ENCODE data around the gene ACTL7B. TPM values are rescaled to one million over a fixed set of nuclear protein-coding genes. Genes with fewer than 3 reads are reported as not detected.

Gene ACTL7B
- polyA plus RNA-seq, 3 donors = 0.05 TPM; not detected in 2

GRCh38 chr9:108830272-108830671 lies 25.5 kb downstream of the ACTL7B start:
- peaks cover 0 to 2% (median 0%) of the 10 kb centered on the region in 7 donors for H3K9me3 Mint-ChIP-seq
- no peaks in the 10 kb centered on the region for H3K79me2 ChIP-seq (ENCODE audit: insufficient read depth, low read length)
- peaks cover 9 to 10% of the 10 kb centered on the region in 2 donors for H3K4me1 ChIP-seq (ENCODE audit: control insufficient read depth in 1 of 2, insufficient read depth in 2 of 2, low read length in 2 of 2)
- H3K27me3 ChIP-seq (ENCODE audit: control insufficient read depth in 2 of 2, insufficient read depth in 2 of 2, low read length in 2 of 2) = no peaks in the 10 kb centered on the region
- intact Hi-C loops (cut with micrococcal nuclease) = no loop called here
- TF ChIP-seq CTCF (IDR thresholded peaks at IDR 0.05) = no peak
- no peak overlapping the region for H3K4me3 Mint-ChIP-seq
- no peak overlapping the region for H3K4me2 ChIP-seq (replicated peaks; ENCODE audit: extremely low read depth, low read length, poor library complexity, severe bottlenecking)
- no peak overlapping the region for H3K4me3 ChIP-seq (replicated peaks in 1 of 3; ENCODE audit: low read depth in 2 of 3, low read length in 3 of 3)
- H3K4me1 Mint-ChIP-seq = peaks cover 10% of the 10 kb centered on the region
- no peaks in the 10 kb centered on the region for H3K9me3 ChIP-seq (replicated peaks in 1 of 2; ENCODE audit: control insufficient read depth in 1 of 2, insufficient read depth in 1 of 2, low read length in 2 of 2)
- H3K36me3 Mint-ChIP-seq = no peaks in the 10 kb centered on the region
- no peaks in the 10 kb centered on the region for H3K36me3 ChIP-seq (replicated peaks in 1 of 2; ENCODE audit: control insufficient read depth in 1 of 2, insufficient read depth in 2 of 2, low read length in 2 of 2)
- DNase-seq = no peak
- H3K9ac ChIP-seq (ENCODE audit: insufficient read depth, low read length, poor library complexity, severe bottlenecking) = no peak overlapping the region
- WGBS (ENCODE audit: insufficient coverage) = no CpG with 5 or more reads among the region's 2 CpGs
- no peaks in the 10 kb centered on the region for H4K20me1 ChIP-seq (ENCODE audit: insufficient read depth, low read length)
- peaks cover 0 to 3% (median 2%) of the 10 kb centered on the region in 3 donors for H3K27me3 Mint-ChIP-seq (ENCODE audit: low read depth in 3 of 3)
- no peak overlapping the region for H2AFZ ChIP-seq (ENCODE audit: insufficient read depth, low read depth, low read length, poor library complexity, severe bottlenecking)
- H3K27ac Mint-ChIP-seq = no peak overlapping the region
- no peak overlapping the region for H3K27ac ChIP-seq (ENCODE audit: low read depth in 1 of 2, low read length in 2 of 2)

DNA sequence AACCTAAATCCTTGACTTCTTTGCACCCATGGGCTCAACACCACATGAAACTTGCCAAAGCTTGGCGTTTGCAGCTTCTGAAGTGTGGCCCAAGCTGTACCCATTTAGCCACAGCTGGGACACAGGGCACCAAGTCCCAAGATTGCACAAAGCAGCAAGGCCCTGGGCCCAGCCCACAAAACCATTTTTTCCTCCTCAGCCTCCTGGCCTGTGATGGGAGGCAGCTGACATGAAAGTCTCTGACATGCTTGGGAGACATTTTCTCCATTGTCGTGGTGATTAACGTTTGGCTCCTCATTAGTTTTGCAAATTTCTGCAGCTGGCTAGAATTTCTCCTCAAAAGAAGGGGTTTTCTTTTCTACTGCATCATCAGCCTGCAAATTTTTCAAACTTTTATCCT lies 32.0 kb downstream of the ACTL7B start:
- peaks cover 0 to 6% of the 10 kb centered on the region in 2 donors for H3K36me3 Mint-ChIP-seq
- Histone ChIP-seq H3K4me2 (replicated peaks; ENCODE audit: extremely low read depth, low read length, poor library complexity, severe bottlenecking) (no peak overlapping the region), H3K9me3 (replicated peaks in 1 of 2; ENCODE audit: control insufficient read depth in 1 of 2, insufficient read depth in 1 of 2, low read length in 2 of 2) (peaks cover 6 to 9% of the 10 kb centered on the region in 2 donors), H3K9ac (ENCODE audit: insufficient read depth, low read length, poor library complexity, severe bottlenecking) (no peak overlapping the region), H3K4me1 (ENCODE audit: control insufficient read depth in 1 of 2, insufficient read depth in 2 of 2, low read length in 2 of 2) (peaks cover 17 to 32% of the 10 kb centered on the region in 2 donors), H3K27me3 (ENCODE audit: control insufficient read depth in 2 of 2, insufficient read depth in 2 of 2, low read length in 2 of 2) (no peaks in the 10 kb centered on the region), H3K27ac (ENCODE audit: low read depth in 1 of 2, low read length in 2 of 2) (no peak overlapping the region), H3K4me3 (replicated peaks in 1 of 3; ENCODE audit: low read depth in 2 of 3, low read length in 3 of 3) (no peak overlapping the region), H3K79me2 (ENCODE audit: insufficient read depth, low read length) (no peaks in the 10 kb centered on the region), H4K20me1 (ENCODE audit: insufficient read depth, low read length) (no peaks in the 10 kb centered on the region), H2AFZ (ENCODE audit: insufficient read depth, low read depth, low read length, poor library complexity, severe bottlenecking) (no peak overlapping the region), H3K36me3 (replicated peaks in 1 of 2; ENCODE audit: control insufficient read depth in 1 of 2, insufficient read depth in 2 of 2, low read length in 2 of 2) (no peaks in the 10 kb centered on the region)
- DNase-seq = no peak
- WGBS (ENCODE audit: insufficient coverage) = 93% methylated on average over 3 of the region's 3 CpGs
- peaks cover 26% of the 10 kb centered on the region for H3K4me1 Mint-ChIP-seq
- intact Hi-C loops (cut with micrococcal nuclease) = no loop called here
- no peak overlapping the region for H3K27ac Mint-ChIP-seq
- H3K4me3 Mint-ChIP-seq = no peak overlapping the region
- peaks cover 7 to 19% (median 15%) of the 10 kb centered on the region in 7 donors for H3K9me3 Mint-ChIP-seq
- TF ChIP-seq CTCF (IDR thresholded peaks at IDR 0.05) = no peak
- H3K27me3 Mint-ChIP-seq (ENCODE audit: low read depth in 3 of 3) = peaks cover 0 to 3% (median 2%) of the 10 kb centered on the region in 3 donors

Data from CD14-positive monocyte (primary cell).